AG04450 (cell line): Measurements from ENCODE around the gene C1orf159. TPM values are rescaled to one million over a fixed set of nuclear protein-coding genes. Genes with fewer than 3 reads are reported as not detected.

Experiments
- CTCF ChIA-PET: fragments of 300-600, 350-600 bp; formaldehyde crosslinking; extraction: SDS; loops from one replicate; lab custom pipeline; 2022; ENCODE audit warnings: antibody characterized with exemption, inconsistent platforms; lab: Charles Lee
- POLR2A ChIA-PET: fragments of 350-600 bp; formaldehyde crosslinking; extraction: SDS; loops from one replicate; lab custom pipeline; 2021; ENCODE audit warnings: antibody characterized with exemption, inconsistent platforms; lab: Yijun Ruan, JAX
- DNase-seq: peaks from one replicate; pipeline ENCODE4 v3.0.0-alpha.2; 2011; ENCODE audit warnings: low read depth, low spot score
- H3K27ac ChIP-seq: one replicate; pipeline ENCODE4 v1.5.1; 2012; ENCODE audit warnings: low read depth, low read length, control low read depth
- H3K27me3 ChIP-seq: one replicate; pipeline ENCODE4 v1.6.0; 2012; ENCODE audit warnings: low read length; ENCODE audit not compliant: control insufficient read depth, insufficient read depth
- H3K4me3 ChIP-seq: 2 replicates; pipeline ENCODE4 v1.5.1; 2011; ENCODE audit warnings: mild to moderate bottlenecking, low read depth, low read length, control low read depth
- H3K9me3 ChIP-seq: 2 replicates; pipeline ENCODE4 v1.5.1; 2012; ENCODE audit warnings: low read length; ENCODE audit not compliant: control insufficient read depth, insufficient read depth
- polyA plus RNA-seq: library from polyadenylated mRNA; depleted of rRNA; stranded (reverse); fragments of >200 nt; gene quantifications from 2 replicates; pipeline ENCODE4 v1.2.3, GENCODE V29; 2011
- TF ChIP-seq, protein P1 (sequence below): IDR thresholded peaks from 2 replicates; pipeline ENCODE4 v1.5.1; 2011; ENCODE audit warnings: low read depth, low read length, control low read depth, inconsistent platforms

Gene C1orf159
- polyA plus RNA-seq, 1 experiment, result 2.3 TPM

DNA sequence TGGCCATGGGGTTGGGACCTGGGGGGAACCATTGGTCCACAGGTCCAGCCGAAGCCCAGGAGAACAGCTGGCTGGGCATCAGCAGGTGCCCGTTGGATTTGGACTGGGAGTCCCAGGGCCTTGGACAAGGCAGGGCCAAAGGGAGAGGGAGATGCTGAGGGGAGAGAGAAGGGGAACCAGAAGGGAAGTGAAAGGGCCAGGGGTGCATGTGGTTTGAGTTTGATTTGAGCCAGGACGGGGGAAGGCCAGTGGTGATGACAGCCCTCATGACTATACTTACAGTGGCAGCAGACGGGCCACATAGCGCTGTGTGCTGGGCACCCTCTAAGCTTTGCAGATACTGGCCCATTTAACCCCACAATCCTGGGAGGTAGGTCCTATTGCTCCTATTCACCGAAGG lies 77.2 kb downstream of the C1orf159 start:
- H3K9me3 ChIP-seq, result peaks cover 3% of the 10 kb centered on the region; the same call in 1 of the 2 replicates
- no peak for DNase-seq
- no peak overlapping the region for H3K27ac ChIP-seq
- CTCF ChIA-PET, result interaction anchor here (1.5 to 1.9 kb wide), 2 partner anchors 36 to 54 kb away, joined by 4 to 7 read pairs; no protein-coding TSS in a partner anchor
- H3K27me3 ChIP-seq, result no peaks in the 10 kb centered on the region
- POLR2A ChIA-PET, result interaction anchor here (0.8 kb wide), 1 partner anchor 201 kb away, joined by 5 read pairs; no protein-coding TSS in a partner anchor
- TF ChIP-seq, protein P1, sequence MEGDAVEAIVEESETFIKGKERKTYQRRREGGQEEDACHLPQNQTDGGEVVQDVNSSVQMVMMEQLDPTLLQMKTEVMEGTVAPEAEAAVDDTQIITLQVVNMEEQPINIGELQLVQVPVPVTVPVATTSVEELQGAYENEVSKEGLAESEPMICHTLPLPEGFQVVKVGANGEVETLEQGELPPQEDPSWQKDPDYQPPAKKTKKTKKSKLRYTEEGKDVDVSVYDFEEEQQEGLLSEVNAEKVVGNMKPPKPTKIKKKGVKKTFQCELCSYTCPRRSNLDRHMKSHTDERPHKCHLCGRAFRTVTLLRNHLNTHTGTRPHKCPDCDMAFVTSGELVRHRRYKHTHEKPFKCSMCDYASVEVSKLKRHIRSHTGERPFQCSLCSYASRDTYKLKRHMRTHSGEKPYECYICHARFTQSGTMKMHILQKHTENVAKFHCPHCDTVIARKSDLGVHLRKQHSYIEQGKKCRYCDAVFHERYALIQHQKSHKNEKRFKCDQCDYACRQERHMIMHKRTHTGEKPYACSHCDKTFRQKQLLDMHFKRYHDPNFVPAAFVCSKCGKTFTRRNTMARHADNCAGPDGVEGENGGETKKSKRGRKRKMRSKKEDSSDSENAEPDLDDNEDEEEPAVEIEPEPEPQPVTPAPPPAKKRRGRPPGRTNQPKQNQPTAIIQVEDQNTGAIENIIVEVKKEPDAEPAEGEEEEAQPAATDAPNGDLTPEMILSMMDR, result no peak
- no peak overlapping the region for H3K4me3 ChIP-seq

DNA sequence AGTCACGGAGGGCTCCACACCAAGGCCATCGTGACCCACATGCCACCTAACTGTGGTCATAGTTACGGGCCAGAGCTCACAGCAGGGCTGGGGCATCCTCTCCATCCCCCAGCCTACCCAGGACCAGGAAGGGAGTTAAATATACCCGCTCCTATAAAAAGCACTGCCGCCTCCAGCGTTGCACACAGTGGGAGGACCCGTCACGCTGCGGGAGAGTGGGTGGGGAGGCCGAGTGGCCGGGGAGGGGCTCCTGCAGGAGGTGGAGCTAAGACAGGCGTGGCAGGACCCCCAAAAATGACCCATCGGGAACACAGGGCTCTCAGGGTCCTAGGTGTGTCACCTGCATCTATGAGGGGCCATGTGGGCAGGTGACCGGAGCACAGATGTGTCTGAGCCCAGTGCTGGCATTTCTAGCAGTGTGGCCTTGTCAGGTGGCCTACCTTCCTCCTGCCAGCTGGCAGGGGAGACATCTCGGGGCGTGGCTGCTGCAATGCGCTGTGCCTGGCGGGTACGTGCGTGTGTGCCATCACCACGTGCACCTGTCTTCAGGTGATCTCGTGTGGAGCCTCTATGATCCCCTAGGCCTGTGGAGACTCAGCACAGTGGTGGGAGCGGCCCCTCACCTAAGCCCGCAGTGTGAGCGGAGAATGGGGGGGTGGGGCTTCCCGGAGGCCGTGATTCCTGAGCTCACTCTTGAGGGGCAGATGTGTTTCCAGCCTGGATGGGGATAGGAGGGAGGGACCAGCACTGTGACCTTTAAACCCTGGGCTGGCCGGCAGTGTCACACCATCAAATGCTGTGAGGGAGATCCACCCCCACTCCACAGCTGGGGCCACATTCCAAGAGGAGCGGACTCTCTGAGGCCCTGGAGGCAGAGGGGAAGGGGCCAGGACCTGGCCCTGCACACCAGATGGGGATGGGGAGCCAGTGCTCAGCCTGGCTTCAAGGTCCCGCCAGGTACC lies 78.2 kb downstream of the C1orf159 start:
- Histone ChIP-seq H3K27me3 (no peaks in the 10 kb centered on the region), H3K9me3 (no peaks in the 10 kb centered on the region; the same call in 1 of the 2 replicates), H3K27ac (no peak overlapping the region), H3K4me3 (no peak overlapping the region)
- TF ChIP-seq, protein P1, result no peak
- DNase-seq, result no peak
- ChIA-PET CTCF (interaction anchor here (1.5 to 1.9 kb wide), 2 partner anchors 35 to 53 kb away, joined by 4 to 7 read pairs; no protein-coding TSS in a partner anchor), POLR2A (no interaction called here)

DNA sequence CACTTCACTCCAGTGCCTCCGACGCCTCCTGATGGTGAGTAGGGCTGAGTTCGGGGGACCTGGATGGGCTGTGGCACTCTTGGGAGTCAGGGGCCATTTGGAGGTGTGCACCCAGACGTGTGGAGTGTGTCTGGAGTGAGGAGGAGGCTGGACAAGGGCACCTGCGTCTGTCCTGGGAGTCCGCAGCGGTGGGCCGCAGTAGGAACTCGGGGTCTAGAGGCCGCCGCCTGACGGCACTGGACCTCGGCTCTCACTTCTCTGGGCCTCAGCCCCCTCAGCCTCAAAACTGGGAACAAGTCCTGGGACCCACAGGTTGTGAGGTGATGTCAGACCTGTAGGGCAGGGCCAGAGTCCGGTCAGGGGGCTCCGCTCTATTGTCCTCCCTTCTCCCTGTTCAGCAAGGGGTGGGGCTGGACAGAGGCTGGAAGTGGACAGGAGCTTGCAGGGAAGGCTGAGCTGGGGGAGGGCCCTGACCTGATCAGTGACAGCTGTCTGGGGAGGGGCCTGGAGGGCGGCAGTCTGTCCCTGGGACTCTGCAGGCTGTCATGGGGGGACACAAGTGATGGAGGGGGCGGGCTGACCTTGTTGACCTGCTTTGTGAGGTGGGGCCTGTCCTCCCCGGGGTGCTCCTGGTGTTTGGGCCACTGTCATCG lies 80.5 kb downstream of the C1orf159 start:
- TF ChIP-seq, protein P1, result no peak
- CTCF ChIA-PET, result no interaction called here

DNA sequence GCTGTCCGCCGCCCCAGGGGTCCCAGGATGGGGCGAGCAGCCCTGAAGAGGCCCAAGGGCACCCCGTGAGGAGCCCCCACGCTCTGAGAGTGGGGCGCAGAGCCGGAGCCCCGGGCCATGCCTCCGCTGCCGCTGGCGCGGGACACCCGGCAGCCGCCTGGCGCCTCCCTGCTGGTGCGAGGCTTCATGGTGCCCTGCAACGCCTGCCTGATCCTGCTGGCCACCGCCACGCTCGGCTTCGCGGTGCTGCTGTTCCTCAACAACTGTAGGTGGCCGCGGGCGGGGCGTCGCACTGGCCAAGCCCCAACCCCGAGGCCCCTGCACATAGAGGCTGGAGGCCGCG lies 81.5 kb downstream of the C1orf159 start:
- ChIA-PET CTCF (interaction anchor here (0.6 kb wide), 1 partner anchor 647 kb away, joined by 3 read pairs; no protein-coding TSS in a partner anchor), POLR2A (no interaction called here)
- H3K27ac ChIP-seq, result no peak overlapping the region
- no peak for DNase-seq
- TF ChIP-seq, protein P1, result no peak
- H3K4me3 ChIP-seq, result no peak overlapping the region
- no peaks in the 10 kb centered on the region; the same call in 1 of the 2 replicates for H3K9me3 ChIP-seq
- H3K27me3 ChIP-seq, result no peaks in the 10 kb centered on the region

More for the DNA sequence above, 80.5 kb downstream of the C1orf159 start:
- H3K27me3 ChIP-seq, result no peaks in the 10 kb centered on the region
- no peaks in the 10 kb centered on the region; the same call in 1 of the 2 replicates for H3K9me3 ChIP-seq
- no peak for DNase-seq
- POLR2A ChIA-PET, result no interaction called here
- H3K27ac ChIP-seq, result no peak overlapping the region
- H3K4me3 ChIP-seq, result no peak overlapping the region
